T-helper 1 cell treated with Interleukin-12 subunit alpha and Interleukin-12 subunit beta and Interleukin-4 antibody, amounts not matched to agents 30 μg/mL and 1 μg/mL, for 36 hours (primary cell): ENCODE data around the gene THSD4.

Source experiments
- H3K27ac Mint-ChIP-seq: one replicate; pipeline ENCODE4 v1.8.0; 2021; ENCODE audit warnings: mild to moderate bottlenecking, mixed read lengths
- H3K27me3 Mint-ChIP-seq: one replicate; pipeline ENCODE4 v1.8.0; 2021; ENCODE audit warnings: low read depth, mixed read lengths
- H3K36me3 Mint-ChIP-seq: one replicate; pipeline ENCODE4 v1.8.0; 2021; ENCODE audit warnings: low read depth, mixed read lengths
- H3K4me1 Mint-ChIP-seq: one replicate; pipeline ENCODE4 v1.8.0; 2021; ENCODE audit warnings: low read depth, mixed read lengths
- H3K4me3 Mint-ChIP-seq: one replicate; pipeline ENCODE4 v1.8.0; 2021; ENCODE audit warnings: mild to moderate bottlenecking, moderate library complexity, mixed read lengths
- H3K9me3 Mint-ChIP-seq: one replicate; pipeline ENCODE4 v1.8.0; 2021; ENCODE audit warnings: mixed read lengths

The THSD4 gene

GRCh38 chr15:71743861-71744382, 628.7 kb downstream of the THSD4 start:
- Mint-ChIP-seq H3K27ac (no peak overlapping the region), H3K4me3 (no peak overlapping the region), H3K36me3 (no peaks in the 10 kb centered on the region), H3K27me3 (peaks cover 8% of the 10 kb centered on the region), H3K4me1 (no peaks in the 10 kb centered on the region), H3K9me3 (no peaks in the 10 kb centered on the region)

- H3K4me1 Mint-ChIP-seq, result no peaks in the 10 kb centered on the region
- H3K36me3 Mint-ChIP-seq, result no peaks in the 10 kb centered on the region
- no peak overlapping the region for H3K4me3 Mint-ChIP-seq
- peaks cover 8% of the 10 kb centered on the region for H3K27me3 Mint-ChIP-seq
- no peak overlapping the region for H3K27ac Mint-ChIP-seq
- H3K9me3 Mint-ChIP-seq, result no peaks in the 10 kb centered on the region
These were observed 631.4 kb downstream of the THSD4 start for GRCh38 chr15:71746719-71747118.

GRCh38 chr15:71747128-71748083, 632.1 kb downstream of the THSD4 start:
- Mint-ChIP-seq H3K27ac (no peak overlapping the region), H3K4me3 (no peak overlapping the region), H3K36me3 (no peaks in the 10 kb centered on the region), H3K9me3 (no peaks in the 10 kb centered on the region), H3K27me3 (peaks cover 5% of the 10 kb centered on the region), H3K4me1 (no peaks in the 10 kb centered on the region)

GRCh38 chr15:71748293-71748718, 633.0 kb downstream of the THSD4 start:
- Mint-ChIP-seq H3K27me3 (peaks cover 7% of the 10 kb centered on the region), H3K27ac (no peak overlapping the region), H3K36me3 (no peaks in the 10 kb centered on the region), H3K4me1 (no peaks in the 10 kb centered on the region), H3K4me3 (no peak overlapping the region), H3K9me3 (no peaks in the 10 kb centered on the region)

GRCh38 chr15:71749500-71749899, 634.2 kb downstream of the THSD4 start:
- H3K27ac Mint-ChIP-seq, result no peak overlapping the region
- no peaks in the 10 kb centered on the region for H3K36me3 Mint-ChIP-seq
- H3K9me3 Mint-ChIP-seq, result no peaks in the 10 kb centered on the region
- H3K27me3 Mint-ChIP-seq, result peaks cover 4% of the 10 kb centered on the region
- no peaks in the 10 kb centered on the region for H3K4me1 Mint-ChIP-seq
- H3K4me3 Mint-ChIP-seq, result no peak overlapping the region

GRCh38 chr15:71752128-71752527, 636.9 kb downstream of the THSD4 start:
- peaks cover 9% of the 10 kb centered on the region for H3K27me3 Mint-ChIP-seq
- no peak overlapping the region for H3K4me3 Mint-ChIP-seq
- no peaks in the 10 kb centered on the region for H3K4me1 Mint-ChIP-seq
- H3K36me3 Mint-ChIP-seq, result no peaks in the 10 kb centered on the region
- H3K9me3 Mint-ChIP-seq, result no peaks in the 10 kb centered on the region
- no peak overlapping the region for H3K27ac Mint-ChIP-seq

GRCh38 chr15:71752604-71753289, 637.5 kb downstream of the THSD4 start:
- H3K9me3 Mint-ChIP-seq, result no peaks in the 10 kb centered on the region

GRCh38 chr15:71753346-71753745, 638.1 kb downstream of the THSD4 start:
- Mint-ChIP-seq H3K4me1 (no peaks in the 10 kb centered on the region), H3K4me3 (no peak overlapping the region), H3K36me3 (no peaks in the 10 kb centered on the region), H3K9me3 (no peaks in the 10 kb centered on the region), H3K27ac (no peak overlapping the region), H3K27me3 (peaks cover 9% of the 10 kb centered on the region)

More at GRCh38 chr15:71752604-71753289, 637.5 kb downstream of the THSD4 start:
- Mint-ChIP-seq H3K27ac (no peak overlapping the region), H3K36me3 (no peaks in the 10 kb centered on the region), H3K4me1 (no peaks in the 10 kb centered on the region), H3K27me3 (peaks cover 9% of the 10 kb centered on the region), H3K4me3 (no peak overlapping the region)

- Mint-ChIP-seq H3K9me3 (no peaks in the 10 kb centered on the region), H3K4me1 (no peaks in the 10 kb centered on the region), H3K27me3 (peaks cover 9% of the 10 kb centered on the region), H3K27ac (no peak overlapping the region), H3K4me3 (no peak overlapping the region), H3K36me3 (no peaks in the 10 kb centered on the region)
These were observed 639.4 kb downstream of the THSD4 start for GRCh38 chr15:71754660-71755059.

GRCh38 chr15:71755092-71755970, 640.1 kb downstream of the THSD4 start:
- H3K9me3 Mint-ChIP-seq, result peaks cover 2% of the 10 kb centered on the region
- no peak overlapping the region for H3K27ac Mint-ChIP-seq
- no peaks in the 10 kb centered on the region for H3K36me3 Mint-ChIP-seq
- H3K4me3 Mint-ChIP-seq, result no peak overlapping the region
- peaks cover 9% of the 10 kb centered on the region for H3K27me3 Mint-ChIP-seq
- H3K4me1 Mint-ChIP-seq, result no peaks in the 10 kb centered on the region

- peaks cover 9% of the 10 kb centered on the region for H3K27me3 Mint-ChIP-seq
- H3K36me3 Mint-ChIP-seq, result no peaks in the 10 kb centered on the region
- no peak overlapping the region for H3K27ac Mint-ChIP-seq
- no peaks in the 10 kb centered on the region for H3K4me1 Mint-ChIP-seq
- peaks cover 11% of the 10 kb centered on the region for H3K9me3 Mint-ChIP-seq
- H3K4me3 Mint-ChIP-seq, result no peak overlapping the region
These were observed 641.5 kb downstream of the THSD4 start for GRCh38 chr15:71756599-71757352.

- no peaks in the 10 kb centered on the region for H3K4me1 Mint-ChIP-seq
- no peaks in the 10 kb centered on the region for H3K36me3 Mint-ChIP-seq
- H3K27me3 Mint-ChIP-seq, result peaks cover 5% of the 10 kb centered on the region
- no peak overlapping the region for H3K4me3 Mint-ChIP-seq
- H3K9me3 Mint-ChIP-seq, result peaks cover 14% of the 10 kb centered on the region
- no peak overlapping the region for H3K27ac Mint-ChIP-seq
These were observed 642.7 kb downstream of the THSD4 start for GRCh38 chr15:71757741-71758530.

- peaks cover 14% of the 10 kb centered on the region for H3K9me3 Mint-ChIP-seq
- peaks cover 5% of the 10 kb centered on the region for H3K27me3 Mint-ChIP-seq
- H3K4me3 Mint-ChIP-seq, result no peak overlapping the region
- H3K36me3 Mint-ChIP-seq, result no peaks in the 10 kb centered on the region
- no peak overlapping the region for H3K27ac Mint-ChIP-seq
- no peaks in the 10 kb centered on the region for H3K4me1 Mint-ChIP-seq
These were observed 643.4 kb downstream of the THSD4 start for GRCh38 chr15:71758711-71759110.
